GM12878 (cell line): ENCODE measurements around the gene ZNF507. TPM values are rescaled to one million over a fixed set of nuclear protein-coding genes. Genes with fewer than 3 reads are reported as not detected.

Experiments
- ATAC-seq: fragments of 200-7000 bp; cut with Tn5 transposase; 3 replicates; pipeline ENCODE4 v1.9.1; 2020; ENCODE audit warnings: mild to moderate bottlenecking, moderate library complexity
- BruUV-seq: library from RNA; stranded (reverse); fragments of 400-500 nt; replicated peaks from 2 replicates; lab custom pipeline; 2021; lab: Mats Ljungman, UMichigan
- CTCF ChIA-PET: fragments of 300-600 bp; sonication (Branson Sonifier 250); formaldehyde crosslinking; extraction: SDS; loops from one replicate; lab custom pipeline; 2021; ENCODE audit warnings: inconsistent platforms; lab: Yijun Ruan, JAX
- POLR2A ChIA-PET: fragments of 350-600 bp; formaldehyde crosslinking; extraction: SDS; loops from one replicate; lab custom pipeline; 2021; ENCODE audit warnings: inconsistent platforms; lab: Charles Lee
- RAD21 ChIA-PET: fragments of 300-600 bp; sonication (Branson Sonifier 250); formaldehyde crosslinking; loops from one replicate; lab custom pipeline; 2023; ENCODE audit warnings: antibody characterized with exemption; ENCODE audit not compliant: unreplicated experiment; lab: Charles Lee
- SMC1A ChIA-PET: fragments of 300-600 bp; sonication (Branson Sonifier 250); formaldehyde crosslinking; loops from one replicate; lab custom pipeline; 2023; ENCODE audit not compliant: unreplicated experiment, uncharacterized antibody; lab: Charles Lee
- DNase-seq: peaks from one replicate; pipeline ENCODE4 v3.0.0-alpha.2; 2011; ENCODE audit warnings: low read depth, low spot score
- FAIRE-seq: peaks from 3 replicates; lab custom pipeline; 2011; peaks lifted over from hg19 to GRCh38; lab: Jason Lieb, UNC
- H2AFZ ChIP-seq: 2 replicates; pipeline ENCODE4 v1.6.0; 2011; ENCODE audit warnings: low read depth, low read length, control low read depth; ENCODE audit not compliant: control insufficient read depth
- H3K27ac ChIP-seq: 2 replicates; pipeline ENCODE4 v1.5.1; 2011; ENCODE audit warnings: control low read depth; ENCODE audit not compliant: control insufficient read depth, insufficient read depth
- H3K27me3 ChIP-seq, 2 experiments: replicated peaks in 1 of 2; 2 replicates each; pipeline versions ENCODE4 v1.6.0 to v1.6.1; 2011; ENCODE audit warnings: low read length in 1 of 2; ENCODE audit not compliant: control insufficient read depth in 2 of 2, insufficient read depth in 2 of 2
- H3K36me3 ChIP-seq, 2 experiments: 2 replicates each; pipeline ENCODE4 v1.5.1; 2011; ENCODE audit warnings: low read length in 1 of 2; ENCODE audit not compliant: control insufficient read depth in 2 of 2, insufficient read depth in 2 of 2
- H3K4me1 ChIP-seq: 2 replicates; pipeline ENCODE4 v1.6.1; 2011; ENCODE audit warnings: mild to moderate bottlenecking, low read length, moderate library complexity, mixed read lengths; ENCODE audit not compliant: control insufficient read depth, insufficient read depth
- H3K4me2 ChIP-seq: 2 replicates; pipeline ENCODE4 v1.6.0; 2011; ENCODE audit warnings: control low read depth; ENCODE audit not compliant: control insufficient read depth, insufficient read depth
- H3K4me3 ChIP-seq: fragments of 200-600 bp; sonication (generic); 2 replicates; pipeline ENCODE4 v1.5.1; 2016
- H3K79me2 ChIP-seq: 2 replicates; pipeline ENCODE4 v1.6.0; 2011; ENCODE audit warnings: low read length; ENCODE audit not compliant: control insufficient read depth, insufficient read depth
- H3K9ac ChIP-seq: 2 replicates; pipeline ENCODE4 v1.8.0; 2011; ENCODE audit warnings: low read length, control low read depth, mixed read lengths; ENCODE audit not compliant: control insufficient read depth, insufficient read depth
- H3K9me3 ChIP-seq: replicated peaks from 3 replicates; pipeline ENCODE4 v1.5.1; 2011; ENCODE audit warnings: mild to moderate bottlenecking, low read length; ENCODE audit not compliant: control insufficient read depth, insufficient read depth
- H4K20me1 ChIP-seq: 2 replicates; pipeline ENCODE4 v1.6.0; 2011; ENCODE audit not compliant: control insufficient read depth, insufficient read depth
- CBFB ChIP-seq: IDR thresholded peaks from 2 replicates; pipeline ENCODE4 v1.6.1; 2016; ENCODE audit warnings: antibody characterized with exemption, low read depth
- CHD4 ChIP-seq: fragments of 200-600 bp; sonication (generic); IDR thresholded peaks from 2 replicates; pipeline ENCODE4 v1.6.1; 2016; ENCODE audit warnings: mild to moderate bottlenecking
- MEF2A ChIP-seq: IDR thresholded peaks from 2 replicates; pipeline ENCODE4 v1.6.1; 2011; ENCODE audit warnings: low read depth, mild to moderate bottlenecking, low read length, moderate library complexity; ENCODE audit not compliant: insufficient read depth
- NFYA ChIP-seq: IDR thresholded peaks from 2 replicates; pipeline ENCODE4 v1.6.1; 2011; ENCODE audit warnings: low read depth, mild to moderate bottlenecking, low read length, improper control_type of control experiment, borderline replicate concordance
- NFYB ChIP-seq: IDR thresholded peaks from 2 replicates; pipeline ENCODE4 v1.6.1; 2011; ENCODE audit warnings: low read depth, mild to moderate bottlenecking, low read length, improper control_type of control experiment, moderate library complexity; ENCODE audit not compliant: insufficient read depth
- POLR2A ChIP-seq: IDR thresholded peaks from 2 replicates; pipeline ENCODE4 v1.6.1; 2011; ENCODE audit warnings: low read depth, mild to moderate bottlenecking, low read length
- SIX5 ChIP-seq: IDR thresholded peaks from 2 replicates; pipeline ENCODE4 v1.6.1; 2011; ENCODE audit warnings: mild to moderate bottlenecking, low read depth, low read length, moderate library complexity; ENCODE audit not compliant: severe bottlenecking
- WGBS: methylation state at CpG from one replicate; pipeline ENCODE4 v1.1.6; 2016; ENCODE audit warnings: low lambda C conversion rate; ENCODE audit not compliant: insufficient replicate concordance, insufficient coverage; ENCODE audit errors: missing lambda C conversion rate; 5-methylcytosine and 5-hydroxymethylcytosine counted together
- in situ Hi-C: fragments of 300-500 bp; cut with MboI; formaldehyde crosslinking; loops from 9 replicates; pipeline ENCODE4 v1.14.3; 2018; ENCODE audit warnings: mixed read lengths
- intact Hi-C: fragments of 100-400 bp; cut with micrococcal nuclease; formaldehyde crosslinking; loops from one replicate; pipeline ENCODE4 v1.14.2; 2022; ENCODE audit not compliant: unreplicated experiment
- polyA plus RNA-seq, 11 experiments: library from polyadenylated mRNA; depleted of rRNA in 4 of 11; unstranded in 6 of 11; stranded (reverse) in 5 of 11; fragments of >200 nt; fragmentation: Nextera tagmentation in 4 of 11; fragmentation: Illumina TruSeq in 1 of 11; extraction: Ambion mirVana in 4 of 11; extraction: Trizol in 1 of 11; gene quantifications; 1 replicate in 1 of 11; 2 replicates in 10 of 11; pipeline versions ENCODE4 v1.2.1 to v1.2.3, GENCODE V29; 2011 to 2016; ENCODE audit warnings: inconsistent platforms in 2 of 11, missing spikeins in 2 of 11, low read depth in 1 of 11
- total RNA-seq, 4 experiments: library from RNA; depleted of rRNA in 3 of 4; stranded (reverse); fragments of >200 nt in 3 of 4; fragmentation: Illumina TruSeq in 1 of 4; extraction: Trizol in 1 of 4; gene quantifications; 2 replicates each; pipeline versions ENCODE4 v1.2.1 to v1.2.3, GENCODE V29; 2013 to 2021
- TF ChIP-seq, protein P1 (sequence below): fragments of 450-650 bp; IDR thresholded peaks from 2 replicates; pipeline ENCODE4 v1.6.1; 2017; ENCODE audit warnings: antibody characterized with exemption, mild to moderate bottlenecking, moderate library complexity
- TF ChIP-seq, protein P2 (sequence below): IDR thresholded peaks from 2 replicates; pipeline ENCODE4 v1.6.1; 2012; ENCODE audit warnings: low read depth, low read length, improper control_type of control experiment
- TF ChIP-seq, protein P3 (sequence below): fragments of 150-350 bp; IDR thresholded peaks from 2 replicates; pipeline ENCODE4 v1.6.1; 2016; ENCODE audit warnings: low read depth, low read length
- TF ChIP-seq, protein P4 (sequence below): fragments of 450-650 bp; IDR thresholded peaks from 2 replicates; pipeline ENCODE4 v1.6.1; 2017; ENCODE audit warnings: mild to moderate bottlenecking

Gene ZNF507
- total and polyA plus RNA-seq, 10 of the 15 experiments (the other 5 are each of a cell fraction or from before 2014, with no cell fraction given): 2.3 to 18.4 (median 10.1) TPM

DNA sequence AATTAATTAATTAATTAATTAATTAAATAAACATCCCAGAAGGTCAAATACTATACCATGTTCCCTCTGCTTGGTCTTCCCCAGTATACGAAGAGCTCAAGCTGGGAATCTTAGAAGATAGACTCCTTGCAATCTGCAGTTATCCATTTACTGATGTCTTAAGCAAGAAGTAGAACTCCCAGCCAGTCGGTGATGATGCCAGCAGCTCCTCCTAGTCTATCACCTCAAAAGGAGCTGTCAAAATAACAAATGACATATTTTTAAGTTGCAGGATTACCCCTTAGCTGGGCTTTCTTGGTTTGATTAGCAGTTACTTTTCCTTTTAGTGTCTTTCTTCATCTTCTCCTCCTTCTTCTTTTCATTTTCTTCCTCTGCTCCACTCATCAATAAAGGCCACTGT, 6.0 kb upstream of the ZNF507 start:
- 54% methylated on average over 2 of the region's 2 CpGs for WGBS
- SMC1A ChIA-PET: interaction anchor here (1.1 to 1.5 kb wide), 3 partner anchors 11 to 230 kb away, joined by 3 to 5 read pairs (median 4); no protein-coding TSS in a partner anchor
- CTCF ChIA-PET: interaction anchor here (0.6 to 2.6 kb wide), 11 partner anchors 9 to 1673 kb away, joined by 3 to 15 read pairs (median 4); no protein-coding TSS in a partner anchor

More for the DNA sequence above, 6.0 kb upstream of the ZNF507 start:
- H3K4me1 ChIP-seq: no peaks in the 10 kb centered on the region
- no peak overlapping the region for H2AFZ ChIP-seq
- TF ChIP-seq NFYA (no peak), SIX5 (no peak), POLR2A (no peak), MEF2A (no peak), CHD4 (no peak), CBFB (no peak), NFYB (no peak)
- TF ChIP-seq, protein P1, sequence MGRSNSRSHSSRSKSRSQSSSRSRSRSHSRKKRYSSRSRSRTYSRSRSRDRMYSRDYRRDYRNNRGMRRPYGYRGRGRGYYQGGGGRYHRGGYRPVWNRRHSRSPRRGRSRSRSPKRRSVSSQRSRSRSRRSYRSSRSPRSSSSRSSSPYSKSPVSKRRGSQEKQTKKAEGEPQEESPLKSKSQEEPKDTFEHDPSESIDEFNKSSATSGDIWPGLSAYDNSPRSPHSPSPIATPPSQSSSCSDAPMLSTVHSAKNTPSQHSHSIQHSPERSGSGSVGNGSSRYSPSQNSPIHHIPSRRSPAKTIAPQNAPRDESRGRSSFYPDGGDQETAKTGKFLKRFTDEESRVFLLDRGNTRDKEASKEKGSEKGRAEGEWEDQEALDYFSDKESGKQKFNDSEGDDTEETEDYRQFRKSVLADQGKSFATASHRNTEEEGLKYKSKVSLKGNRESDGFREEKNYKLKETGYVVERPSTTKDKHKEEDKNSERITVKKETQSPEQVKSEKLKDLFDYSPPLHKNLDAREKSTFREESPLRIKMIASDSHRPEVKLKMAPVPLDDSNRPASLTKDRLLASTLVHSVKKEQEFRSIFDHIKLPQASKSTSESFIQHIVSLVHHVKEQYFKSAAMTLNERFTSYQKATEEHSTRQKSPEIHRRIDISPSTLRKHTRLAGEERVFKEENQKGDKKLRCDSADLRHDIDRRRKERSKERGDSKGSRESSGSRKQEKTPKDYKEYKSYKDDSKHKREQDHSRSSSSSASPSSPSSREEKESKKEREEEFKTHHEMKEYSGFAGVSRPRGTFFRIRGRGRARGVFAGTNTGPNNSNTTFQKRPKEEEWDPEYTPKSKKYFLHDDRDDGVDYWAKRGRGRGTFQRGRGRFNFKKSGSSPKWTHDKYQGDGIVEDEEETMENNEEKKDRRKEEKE: no peak
- TF ChIP-seq, protein P2, sequence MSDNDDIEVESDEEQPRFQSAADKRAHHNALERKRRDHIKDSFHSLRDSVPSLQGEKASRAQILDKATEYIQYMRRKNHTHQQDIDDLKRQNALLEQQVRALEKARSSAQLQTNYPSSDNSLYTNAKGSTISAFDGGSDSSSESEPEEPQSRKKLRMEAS: no peak
- TF ChIP-seq, protein P3, sequence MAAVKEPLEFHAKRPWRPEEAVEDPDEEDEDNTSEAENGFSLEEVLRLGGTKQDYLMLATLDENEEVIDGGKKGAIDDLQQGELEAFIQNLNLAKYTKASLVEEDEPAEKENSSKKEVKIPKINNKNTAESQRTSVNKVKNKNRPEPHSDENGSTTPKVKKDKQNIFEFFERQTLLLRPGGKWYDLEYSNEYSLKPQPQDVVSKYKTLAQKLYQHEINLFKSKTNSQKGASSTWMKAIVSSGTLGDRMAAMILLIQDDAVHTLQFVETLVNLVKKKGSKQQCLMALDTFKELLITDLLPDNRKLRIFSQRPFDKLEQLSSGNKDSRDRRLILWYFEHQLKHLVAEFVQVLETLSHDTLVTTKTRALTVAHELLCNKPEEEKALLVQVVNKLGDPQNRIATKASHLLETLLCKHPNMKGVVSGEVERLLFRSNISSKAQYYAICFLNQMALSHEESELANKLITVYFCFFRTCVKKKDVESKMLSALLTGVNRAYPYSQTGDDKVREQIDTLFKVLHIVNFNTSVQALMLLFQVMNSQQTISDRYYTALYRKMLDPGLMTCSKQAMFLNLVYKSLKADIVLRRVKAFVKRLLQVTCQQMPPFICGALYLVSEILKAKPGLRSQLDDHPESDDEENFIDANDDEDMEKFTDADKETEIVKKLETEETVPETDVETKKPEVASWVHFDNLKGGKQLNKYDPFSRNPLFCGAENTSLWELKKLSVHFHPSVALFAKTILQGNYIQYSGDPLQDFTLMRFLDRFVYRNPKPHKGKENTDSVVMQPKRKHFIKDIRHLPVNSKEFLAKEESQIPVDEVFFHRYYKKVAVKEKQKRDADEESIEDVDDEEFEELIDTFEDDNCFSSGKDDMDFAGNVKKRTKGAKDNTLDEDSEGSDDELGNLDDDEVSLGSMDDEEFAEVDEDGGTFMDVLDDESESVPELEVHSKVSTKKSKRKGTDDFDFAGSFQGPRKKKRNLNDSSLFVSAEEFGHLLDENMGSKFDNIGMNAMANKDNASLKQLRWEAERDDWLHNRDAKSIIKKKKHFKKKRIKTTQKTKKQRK: no peak
- TF ChIP-seq, protein P4, sequence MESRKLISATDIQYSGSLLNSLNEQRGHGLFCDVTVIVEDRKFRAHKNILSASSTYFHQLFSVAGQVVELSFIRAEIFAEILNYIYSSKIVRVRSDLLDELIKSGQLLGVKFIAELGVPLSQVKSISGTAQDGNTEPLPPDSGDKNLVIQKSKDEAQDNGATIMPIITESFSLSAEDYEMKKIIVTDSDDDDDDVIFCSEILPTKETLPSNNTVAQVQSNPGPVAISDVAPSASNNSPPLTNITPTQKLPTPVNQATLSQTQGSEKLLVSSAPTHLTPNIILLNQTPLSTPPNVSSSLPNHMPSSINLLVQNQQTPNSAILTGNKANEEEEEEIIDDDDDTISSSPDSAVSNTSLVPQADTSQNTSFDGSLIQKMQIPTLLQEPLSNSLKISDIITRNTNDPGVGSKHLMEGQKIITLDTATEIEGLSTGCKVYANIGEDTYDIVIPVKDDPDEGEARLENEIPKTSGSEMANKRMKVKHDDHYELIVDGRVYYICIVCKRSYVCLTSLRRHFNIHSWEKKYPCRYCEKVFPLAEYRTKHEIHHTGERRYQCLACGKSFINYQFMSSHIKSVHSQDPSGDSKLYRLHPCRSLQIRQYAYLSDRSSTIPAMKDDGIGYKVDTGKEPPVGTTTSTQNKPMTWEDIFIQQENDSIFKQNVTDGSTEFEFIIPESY: no peak
- in situ Hi-C loops: no loop called here
- no peak overlapping the region for H3K27ac ChIP-seq
- H3K27me3 ChIP-seq: no peaks in the 10 kb centered on the region
- no peak for ATAC-seq
- H3K9ac ChIP-seq: no peak overlapping the region
- ChIA-PET POLR2A (no interaction called here), RAD21 (interaction anchor here (0.9 kb wide), 1 partner anchor 230 kb away, joined by 3 read pairs; no protein-coding TSS in a partner anchor)
- H3K79me2 ChIP-seq: no peaks in the 10 kb centered on the region
- no peak overlapping the region for H3K4me2 ChIP-seq
- no TSS peak for BruUV-seq
- no peak for FAIRE-seq
- no peaks in the 10 kb centered on the region for H3K9me3 ChIP-seq
- H3K36me3 ChIP-seq: no peaks in the 10 kb centered on the region
- intact Hi-C loops: no loop called here
- H4K20me1 ChIP-seq: no peaks in the 10 kb centered on the region
- no peak for DNase-seq
- H3K4me3 ChIP-seq: no peak overlapping the region
